Measurements from ENCODE around the gene POLDIP3.
"Not testable (repeated sequence)": the region's sequence is repeated elsewhere in the genome, so short reads cannot be mapped to it uniquely, and the experiment has no call there.

The POLDIP3 gene

DNA sequence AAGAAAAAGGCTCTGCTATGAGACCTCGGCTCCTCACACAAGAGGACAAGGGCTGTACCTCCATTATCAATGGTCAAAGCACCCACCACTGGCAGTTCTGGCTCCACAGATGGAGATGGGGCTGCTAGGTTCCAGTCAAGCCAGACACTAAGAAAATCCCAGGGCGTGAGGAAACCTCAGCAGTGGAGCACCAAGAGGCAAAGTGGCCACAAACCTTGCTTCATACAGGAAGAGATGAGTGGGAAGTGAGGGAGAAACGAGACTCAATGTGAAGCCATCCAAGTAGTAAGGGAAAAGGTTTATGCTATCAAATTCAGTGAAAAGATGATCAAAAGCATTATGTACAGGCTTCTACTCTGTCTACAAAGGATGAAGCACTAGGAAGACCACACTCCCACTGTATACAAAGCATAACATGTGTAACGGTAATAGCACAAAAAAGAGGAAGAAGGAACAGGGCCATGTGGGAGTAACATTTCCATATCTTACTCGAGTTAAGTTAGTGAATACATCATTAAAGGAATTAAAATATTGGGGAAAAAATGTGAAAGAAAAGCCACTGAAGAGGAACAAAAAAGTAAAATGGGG is 27.0 kb downstream of the POLDIP3 start:
- DNase-seq (ENCODE audit: low read depth in 4 of 4, low spot score in 1 of 4), result no peak

DNA sequence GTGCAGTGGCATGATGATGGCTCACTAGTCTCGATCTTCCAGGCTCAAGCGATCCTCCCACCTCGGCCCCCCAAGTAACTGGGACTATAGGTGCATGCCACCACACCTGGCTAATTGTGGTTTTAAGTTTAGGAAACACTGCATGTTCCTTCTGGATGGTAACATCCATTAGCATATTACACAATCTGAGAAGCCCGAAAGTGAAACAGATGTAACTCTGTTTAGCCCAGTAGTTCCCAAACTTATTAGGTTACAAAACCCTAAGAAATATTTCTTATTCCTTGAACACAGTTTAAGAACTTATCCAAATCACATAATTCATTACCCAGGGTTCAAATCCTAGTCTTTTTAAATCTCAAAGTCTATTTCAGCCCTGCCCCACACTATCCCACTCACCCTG is 28.3 kb downstream of the POLDIP3 start:
- no peak for DNase-seq (ENCODE audit: low read depth in 4 of 4, low spot score in 1 of 4)

DNA sequence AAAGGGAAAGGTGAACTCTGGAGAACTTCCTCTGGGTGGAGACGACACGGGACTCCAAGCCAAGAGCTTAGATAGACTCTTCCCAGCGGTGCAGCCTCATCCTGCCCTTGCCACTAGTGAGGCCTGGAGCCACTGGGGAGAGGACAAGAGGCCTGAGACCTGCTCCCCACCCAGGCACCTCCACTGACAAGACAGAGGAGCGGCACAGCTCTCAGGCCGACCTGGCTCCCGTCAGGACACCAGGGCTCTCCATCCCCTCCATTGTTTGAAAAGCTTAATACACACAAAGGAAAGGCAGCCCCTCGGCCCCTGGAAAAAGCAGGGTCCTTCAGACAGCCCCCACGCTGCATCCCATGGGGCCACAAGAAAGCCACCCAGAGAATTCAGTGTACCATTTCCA is 29.6 kb downstream of the POLDIP3 start:
- DNase-seq (ENCODE audit: low read depth in 4 of 4, low spot score in 1 of 4), result no peak

DNA sequence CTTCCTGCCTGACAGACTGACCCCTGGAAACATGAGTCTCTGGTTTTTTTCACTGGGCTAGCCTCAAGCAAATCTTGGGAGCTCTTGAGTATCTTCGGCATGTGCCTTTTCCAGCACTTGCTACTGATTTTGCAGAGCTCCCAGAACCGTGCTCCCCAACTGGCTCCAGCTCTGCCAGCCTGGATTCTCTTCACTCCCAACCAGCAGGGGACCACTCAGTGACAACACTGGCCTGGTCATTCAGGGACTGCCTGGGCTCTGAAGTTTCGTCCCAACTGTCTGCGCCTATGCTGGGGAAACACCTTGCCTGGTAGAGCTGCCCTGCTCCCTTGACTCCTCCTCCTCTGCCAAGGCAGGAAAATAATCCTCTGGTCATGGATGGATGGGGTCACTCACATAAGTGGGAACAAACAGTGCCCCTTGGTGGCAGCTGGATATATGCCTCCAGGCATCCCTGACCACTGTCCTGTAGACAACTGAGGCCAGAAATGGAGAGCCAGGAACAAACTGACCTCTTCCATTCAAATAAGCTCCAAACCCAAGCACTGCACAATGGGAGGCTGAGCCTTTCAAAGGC is 30.2 kb downstream of the POLDIP3 start:
- DNase-seq (ENCODE audit: low read depth in 4 of 4, low spot score in 1 of 4), result no peak

DNA sequence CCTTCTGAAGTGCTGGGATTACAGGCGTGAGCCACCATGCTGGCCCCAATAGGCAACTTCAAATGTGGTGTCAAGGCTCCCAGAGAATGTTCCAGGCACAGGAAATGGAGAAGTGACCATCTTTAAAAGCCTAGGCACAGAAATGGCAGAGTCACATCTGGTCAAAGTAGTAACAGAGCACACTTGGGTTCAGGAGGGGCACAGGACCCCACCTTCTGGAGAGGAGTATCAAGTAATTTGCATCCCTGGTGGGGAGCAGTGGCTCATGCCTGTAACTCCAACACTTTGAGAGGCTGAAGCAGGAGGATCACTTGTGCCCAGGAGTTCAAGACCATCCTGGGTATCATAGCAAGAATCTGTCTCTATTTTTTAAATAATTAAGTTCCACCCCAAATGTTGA is 31.7 kb downstream of the POLDIP3 start:
- DNase-seq (ENCODE audit: low read depth in 4 of 4, low spot score in 1 of 4), result no peak

DNA sequence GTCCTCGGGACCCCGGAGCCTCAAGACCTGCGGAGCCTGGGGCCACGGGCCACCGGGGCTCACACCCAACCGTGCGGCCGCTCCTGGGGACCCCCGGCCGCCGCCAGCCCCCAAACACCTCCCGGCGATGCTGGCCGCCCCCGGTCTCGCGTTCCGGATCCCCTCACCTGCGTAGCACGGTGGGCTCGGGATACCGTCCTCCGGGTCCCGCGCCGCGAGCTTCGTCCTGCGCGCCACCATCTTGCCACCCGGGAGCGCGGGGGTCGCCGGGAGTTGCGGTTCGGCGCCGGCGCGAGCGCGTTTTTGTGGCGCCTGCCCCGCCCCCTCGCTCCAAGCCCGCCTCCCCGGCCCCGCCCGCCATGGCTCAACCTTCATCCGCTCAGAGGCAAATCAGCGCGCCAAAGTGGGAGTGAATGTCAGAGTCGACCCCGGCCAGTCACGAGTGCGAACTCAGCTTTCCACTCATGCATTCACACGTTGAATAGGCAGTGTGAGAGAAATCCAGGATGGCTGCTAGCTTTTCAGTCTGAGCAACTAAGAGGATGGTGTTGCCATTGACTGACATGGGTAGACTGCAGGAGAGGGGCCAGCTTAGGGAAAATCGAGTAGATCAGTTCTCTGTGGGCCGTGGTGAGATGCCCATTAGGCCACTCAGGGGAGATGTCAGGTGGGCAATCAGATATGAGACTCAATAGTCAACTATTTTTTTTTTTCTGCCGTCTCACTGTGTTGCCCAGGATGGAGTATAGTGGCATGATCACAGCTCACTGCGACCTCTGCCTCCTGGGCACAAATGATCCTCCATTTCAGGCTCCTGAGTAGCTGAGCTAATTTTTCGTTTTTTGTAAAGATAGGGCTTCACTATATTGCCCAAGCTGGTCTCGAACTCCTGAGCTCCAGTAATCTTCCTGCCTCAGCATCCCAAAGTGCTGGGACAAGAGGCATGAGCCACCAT is 32.6 kb downstream of the POLDIP3 start:
- peak; percentile 78 to 82 (median 80) for DNase-seq (ENCODE audit: low read depth in 4 of 4, low spot score in 1 of 4)

DNA sequence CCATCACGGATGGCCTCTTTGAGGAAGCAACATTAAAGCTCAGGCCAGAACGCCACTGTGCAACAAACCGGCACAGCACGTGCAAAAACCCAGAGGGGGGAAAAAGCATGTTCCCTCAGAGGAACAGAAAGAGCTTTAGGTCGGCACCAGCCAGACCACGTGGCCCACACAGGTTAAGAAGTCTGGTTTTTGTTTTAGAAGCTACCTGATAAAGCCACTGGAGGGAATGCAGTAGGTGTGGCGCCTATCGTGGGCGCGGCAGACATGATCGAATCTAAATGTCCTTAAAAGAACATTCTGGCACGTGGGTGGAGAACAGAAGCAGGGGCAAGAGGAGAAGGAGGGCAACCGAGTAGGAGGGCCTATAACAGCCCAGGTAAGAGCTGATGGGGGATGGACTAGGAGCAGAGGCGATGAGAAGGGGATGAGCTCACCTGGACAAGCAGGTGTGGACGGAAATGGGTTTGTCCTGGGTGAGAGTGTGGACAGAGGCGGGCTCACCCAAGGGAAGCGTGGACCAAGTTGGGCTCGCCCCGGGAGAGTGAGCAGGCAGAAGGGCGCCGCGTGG is 33.4 kb downstream of the POLDIP3 start:
- DNase-seq (ENCODE audit: low read depth in 4 of 4, low spot score in 1 of 4), result not testable (repeated sequence)

DNA sequence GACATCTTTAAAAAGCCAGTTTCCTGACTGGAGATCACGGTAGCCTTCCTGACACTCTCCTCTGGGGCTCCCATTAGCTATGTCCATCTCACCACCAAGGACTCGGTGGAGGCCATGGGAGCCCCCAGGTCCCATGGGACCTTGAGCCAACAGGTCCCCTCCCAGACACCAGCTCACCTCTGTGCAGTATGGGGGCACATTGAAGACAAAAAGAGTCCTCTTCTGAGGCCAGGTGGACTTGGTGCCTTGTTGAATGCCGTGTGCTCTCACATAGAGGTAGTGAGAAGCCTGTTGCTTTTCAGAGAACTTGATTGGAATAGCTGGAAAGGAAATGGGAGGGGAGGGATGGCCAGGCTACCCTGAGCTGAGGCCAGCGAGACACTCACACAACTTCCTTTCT is 34.6 kb downstream of the POLDIP3 start:
- not testable (repeated sequence) for DNase-seq (ENCODE audit: low read depth in 4 of 4, low spot score in 1 of 4)

DNA sequence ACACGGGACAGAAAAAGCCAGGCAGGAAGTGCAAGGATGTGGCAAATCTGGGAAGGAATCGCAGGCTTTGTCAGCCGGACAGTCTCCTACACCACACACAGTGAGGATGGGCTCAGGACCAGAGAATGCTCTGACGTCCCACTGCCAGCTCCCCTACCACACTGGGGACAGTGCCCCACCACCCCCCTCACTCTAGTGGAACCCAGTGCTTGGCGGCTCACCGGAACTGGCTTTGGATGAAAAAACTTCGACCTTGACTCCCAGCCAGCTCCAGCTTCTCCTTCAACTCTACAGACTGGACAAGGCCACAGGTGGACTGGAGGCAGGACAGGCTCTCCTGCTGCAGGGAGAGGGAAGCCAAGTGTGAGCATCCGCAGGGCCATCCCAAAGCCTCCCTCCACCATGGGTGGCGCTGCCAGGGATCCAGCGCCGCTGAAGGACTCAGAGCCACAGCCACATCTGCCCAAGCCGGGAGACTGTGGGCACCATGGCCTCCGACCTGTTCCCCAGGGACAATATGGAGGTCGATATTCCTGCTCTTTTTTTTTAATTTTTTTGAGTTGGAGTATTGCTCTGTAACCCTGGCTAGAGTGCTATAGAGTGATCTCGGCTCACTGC is 37.0 kb downstream of the POLDIP3 start:
- DNase-seq (ENCODE audit: low read depth in 4 of 4, low spot score in 1 of 4), result no peak

DNA sequence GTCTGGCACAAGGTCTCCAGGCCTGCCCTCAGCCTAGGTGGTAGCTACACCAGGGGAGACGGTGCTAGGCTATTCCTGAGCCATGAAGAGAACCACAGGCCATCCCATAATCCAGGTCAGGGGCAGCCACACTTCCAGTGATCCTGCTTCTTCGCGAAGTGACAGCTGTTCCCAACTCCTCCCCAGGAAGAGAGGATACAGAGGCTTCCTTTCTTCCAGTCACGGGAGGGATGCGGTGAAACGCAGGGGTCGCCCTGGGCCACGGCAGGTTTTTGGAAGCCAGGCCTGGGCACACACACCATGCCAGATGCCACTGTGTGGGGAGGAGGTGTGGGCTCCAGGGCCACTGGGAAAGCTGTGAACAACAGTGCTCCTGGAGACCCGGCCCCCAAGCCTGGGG is 37.5 kb downstream of the POLDIP3 start:
- not testable (repeated sequence) for DNase-seq (ENCODE audit: low read depth in 4 of 4, low spot score in 1 of 4)

DNA sequence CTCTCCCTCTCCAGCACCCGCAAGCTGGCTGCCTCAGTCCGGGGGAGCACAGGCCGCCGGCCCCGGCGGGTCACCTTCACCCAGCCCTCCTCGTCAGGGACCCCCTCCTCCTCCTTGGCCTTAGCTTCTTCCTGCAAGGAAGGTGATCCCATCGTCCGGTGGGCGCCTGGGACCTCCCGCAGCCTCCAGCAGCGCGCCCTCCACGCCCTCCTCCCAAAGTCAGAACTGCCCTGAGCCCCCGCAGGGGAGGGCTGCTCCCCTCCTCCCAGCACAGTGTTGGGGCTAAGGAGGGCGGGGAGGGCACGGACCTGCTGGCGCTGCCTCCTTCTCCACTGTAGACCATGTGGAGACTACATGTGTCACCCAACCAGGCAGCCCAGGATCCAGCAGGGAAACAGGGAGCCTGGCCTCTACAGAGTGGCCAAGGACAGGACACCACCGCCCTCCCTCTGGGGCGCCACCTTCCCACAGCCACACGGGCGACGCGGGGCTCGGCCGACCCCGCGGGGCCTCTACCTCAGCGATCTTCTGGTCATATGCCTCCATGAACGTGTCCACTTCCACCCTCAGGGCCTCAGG is 38.6 kb downstream of the POLDIP3 start:
- not testable (repeated sequence) for DNase-seq (ENCODE audit: low read depth in 4 of 4, low spot score in 1 of 4)

DNA sequence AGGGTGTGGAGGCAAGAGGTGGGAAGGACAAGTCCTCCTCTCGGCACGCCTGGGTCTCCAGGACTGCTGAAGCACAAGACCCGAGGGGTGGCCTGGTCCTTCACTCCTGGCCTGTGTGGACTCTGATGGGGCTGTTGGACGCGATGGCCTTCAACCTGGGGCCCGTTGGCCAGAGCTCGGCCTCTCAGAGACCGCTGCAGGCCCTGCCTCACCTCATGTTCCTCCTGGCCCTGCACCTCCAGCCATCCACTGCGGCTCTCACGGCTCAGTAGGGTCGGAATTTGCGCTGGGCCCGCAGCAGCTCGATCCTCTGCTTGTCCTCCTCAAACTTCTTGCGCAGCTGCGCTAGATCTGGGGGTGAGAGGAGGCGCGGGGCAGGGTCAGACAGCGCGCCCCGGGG is 40.2 kb downstream of the POLDIP3 start:
- DNase-seq (ENCODE audit: low read depth in 4 of 4, low spot score in 1 of 4), result not testable (repeated sequence)

DNA sequence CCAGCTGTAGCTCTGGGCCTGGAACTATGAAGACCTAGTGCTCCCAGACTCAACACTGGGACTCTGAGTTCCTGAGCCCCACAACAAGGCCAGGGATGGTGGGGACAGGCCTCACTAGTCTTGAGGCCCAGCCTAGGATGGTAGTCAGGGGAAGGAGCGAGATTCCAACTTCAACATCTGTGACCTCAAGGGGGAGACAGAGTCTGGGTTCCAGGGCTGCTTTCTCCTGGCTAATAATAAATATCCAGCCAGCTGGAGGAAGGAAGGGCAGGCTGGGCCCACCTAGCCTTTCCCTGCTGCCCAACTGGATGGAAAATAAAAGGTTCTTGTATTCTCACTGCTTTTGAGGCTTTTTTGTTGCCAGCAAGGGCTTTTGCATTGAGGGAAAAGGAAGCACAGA is 40.6 kb downstream of the POLDIP3 start:
- DNase-seq (ENCODE audit: low read depth in 4 of 4, low spot score in 1 of 4), result not testable (repeated sequence)

DNA sequence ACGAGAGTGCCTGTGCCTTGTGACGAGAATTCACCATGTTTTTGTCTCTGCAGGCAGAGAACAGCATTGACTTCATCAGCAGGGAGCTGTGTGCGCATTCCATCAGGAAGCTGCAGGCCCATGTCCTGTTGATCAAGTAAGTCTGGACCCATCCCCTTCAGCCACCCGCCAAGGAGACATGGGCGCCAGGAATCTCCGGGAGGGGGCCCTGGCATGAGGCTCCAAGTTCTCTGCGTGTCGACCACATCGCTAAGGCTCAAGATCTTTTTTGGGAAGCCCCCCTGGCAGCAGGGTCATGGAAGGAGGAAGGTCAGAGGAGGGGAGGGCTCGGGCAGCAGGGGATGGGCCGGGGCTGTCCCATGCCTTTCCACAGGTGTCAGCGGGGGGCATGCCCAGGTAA is 43.6 kb downstream of the POLDIP3 start:
- not testable (repeated sequence) for DNase-seq (ENCODE audit: low read depth in 4 of 4, low spot score in 1 of 4)

DNA sequence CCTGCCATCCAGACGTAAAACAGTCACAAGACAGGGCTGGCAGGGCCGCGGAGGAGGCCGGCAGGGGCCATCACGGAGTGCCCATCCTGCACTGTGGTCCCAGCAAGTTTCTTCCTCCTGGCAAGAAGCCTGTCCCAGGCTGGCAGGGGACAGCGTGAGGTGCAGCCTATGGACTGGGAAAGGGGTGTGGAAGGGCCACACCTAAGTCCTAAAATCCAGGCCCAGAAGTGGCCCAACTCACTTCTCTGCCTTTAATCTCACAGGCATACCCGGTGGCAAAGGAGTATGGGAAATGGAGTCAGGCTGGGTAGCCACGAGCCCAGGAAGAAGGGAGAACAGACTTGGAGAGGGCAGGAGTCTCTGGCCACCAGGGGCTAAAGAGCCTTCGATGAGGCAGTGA is 44.1 kb downstream of the POLDIP3 start:
- not testable (repeated sequence) for DNase-seq (ENCODE audit: low read depth in 4 of 4, low spot score in 1 of 4)

DNA sequence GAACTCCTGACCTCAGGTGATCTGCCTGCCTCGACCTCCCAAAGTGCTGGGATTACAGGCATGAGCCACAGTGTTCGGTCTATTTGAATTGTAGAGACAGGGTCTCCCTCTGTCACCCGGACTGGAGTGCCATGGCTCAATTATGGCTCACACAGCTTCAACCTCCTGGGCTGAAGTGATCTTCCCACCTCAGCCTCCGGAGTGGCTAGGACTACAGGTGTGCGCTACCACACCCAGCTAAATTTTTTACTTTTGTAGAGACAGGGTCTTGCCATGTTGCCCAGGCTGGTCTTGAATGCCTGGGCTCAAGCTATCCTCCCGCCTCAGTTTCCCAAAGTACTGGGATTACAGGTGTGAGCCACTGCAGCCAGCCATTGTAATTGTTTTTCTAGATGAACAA is 46.7 kb downstream of the POLDIP3 start:
- not testable (repeated sequence) for DNase-seq (ENCODE audit: low read depth in 4 of 4, low spot score in 1 of 4)

DNA sequence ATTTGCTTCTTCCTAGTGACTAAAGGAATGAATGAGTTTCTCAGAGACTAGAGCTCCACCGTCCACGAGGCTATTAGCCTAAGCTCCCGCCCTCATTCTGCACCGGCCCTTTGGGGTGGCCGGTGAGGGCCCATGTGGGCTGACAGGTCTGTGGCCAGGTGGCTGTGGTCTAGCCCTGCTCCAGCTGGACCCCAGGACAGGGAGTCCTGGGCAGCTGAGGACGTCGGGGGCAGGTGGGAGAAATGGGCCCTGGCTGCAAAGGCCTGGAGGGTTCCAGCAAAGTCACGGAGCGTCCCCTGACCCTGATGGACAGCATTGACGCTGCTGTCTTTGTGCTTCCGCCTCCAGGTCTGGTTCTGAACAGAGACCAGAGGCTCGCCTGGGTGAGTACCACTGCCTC is 48.7 kb downstream of the POLDIP3 start:
- no peak for DNase-seq (ENCODE audit: low read depth in 4 of 4, low spot score in 1 of 4)

DNA sequence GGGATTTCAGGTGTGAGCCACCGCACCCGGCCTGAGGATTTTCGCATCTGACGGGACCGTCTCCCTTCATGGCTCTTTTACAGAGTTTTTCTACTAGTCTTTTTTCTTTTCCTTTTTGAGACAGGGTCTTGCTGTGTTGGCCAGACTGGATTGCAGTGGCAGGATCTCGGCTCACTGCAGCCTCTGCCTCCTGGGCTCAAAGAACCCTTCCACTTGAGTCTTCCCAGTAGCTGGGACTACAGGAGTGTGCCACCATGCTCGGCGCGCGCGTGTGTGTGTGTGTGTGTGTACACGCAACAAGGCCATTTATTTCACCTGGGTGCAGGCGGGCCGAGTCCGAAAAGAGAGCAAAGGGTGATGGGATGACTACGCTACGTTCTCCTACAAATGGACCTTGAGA is 50.0 kb downstream of the POLDIP3 start:
- no peak for DNase-seq (ENCODE audit: low read depth in 4 of 4, low spot score in 1 of 4)

DNA sequence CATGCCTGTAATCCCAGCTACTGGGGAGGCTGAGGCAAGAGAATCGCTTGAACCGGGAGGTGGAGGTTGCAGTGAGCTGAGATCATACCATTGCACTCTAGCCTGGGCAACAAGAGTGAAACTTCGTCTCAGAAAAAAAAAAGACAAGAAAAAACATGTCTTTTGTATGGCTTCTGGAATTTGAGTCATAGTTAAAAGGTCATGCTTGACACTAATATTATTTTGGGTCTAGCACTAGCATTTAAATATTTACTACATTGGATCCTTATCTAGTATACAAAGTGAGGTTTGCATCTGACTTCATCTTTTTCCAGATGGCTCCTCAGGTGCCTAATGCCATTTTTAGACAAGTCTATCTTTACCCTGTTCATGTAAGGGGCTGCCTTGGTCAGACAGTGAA is 50.7 kb downstream of the POLDIP3 start:
- not testable (repeated sequence) for DNase-seq (ENCODE audit: low read depth in 4 of 4, low spot score in 1 of 4)

DNA sequence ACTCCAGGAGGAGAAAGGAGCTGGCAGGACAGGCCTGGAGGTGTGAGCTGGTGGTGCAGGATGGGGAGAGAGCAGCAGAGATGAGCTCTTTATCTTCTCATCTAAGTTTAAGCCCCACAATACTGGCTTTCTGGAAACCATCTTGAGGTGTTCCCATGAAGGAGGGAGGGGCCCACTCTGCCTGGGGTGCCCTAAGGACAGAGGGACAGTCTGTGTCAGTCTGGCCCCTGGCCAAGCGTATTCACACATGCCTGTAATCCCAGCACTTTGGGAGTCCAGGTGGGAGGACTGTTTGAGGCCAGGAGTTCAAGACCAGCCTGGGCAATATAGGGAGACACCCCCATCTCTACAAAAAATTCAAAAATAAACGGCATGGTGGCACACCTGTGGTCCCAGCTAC is 52.0 kb downstream of the POLDIP3 start:
- no peak for DNase-seq (ENCODE audit: low read depth in 4 of 4, low spot score in 1 of 4)

DNA sequence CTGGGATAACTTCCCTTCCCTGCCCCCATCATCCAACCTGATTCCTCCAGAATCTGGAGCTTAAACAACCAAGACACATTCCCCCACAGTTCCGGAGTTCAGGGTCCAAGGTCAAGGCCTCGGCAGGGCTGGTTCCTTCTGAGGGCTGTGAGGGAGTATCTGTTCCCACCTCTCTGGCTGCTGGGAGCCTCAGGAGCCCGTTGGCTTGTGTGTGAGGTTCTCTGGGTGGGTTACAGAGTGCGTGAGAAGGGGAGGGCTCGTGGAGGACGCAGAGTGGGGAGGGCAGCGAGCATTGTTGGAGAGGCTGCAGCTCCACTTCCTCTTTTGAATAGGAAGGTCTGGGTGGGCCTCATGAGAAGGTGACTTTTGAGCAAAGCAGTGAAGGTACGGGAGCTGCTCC is 52.4 kb downstream of the POLDIP3 start:
- no peak for DNase-seq (ENCODE audit: low read depth in 4 of 4, low spot score in 1 of 4)

Data from stimulated activated CD4-positive, alpha-beta T cell treated with anti-CD3 and anti-CD28 coated beads, Interleukin-1b, Interleukin-23, amount 100 ng/mL, for 24 hours (primary cell).